G401 (cell line): Measurements from ENCODE around the gene CD19. TPM values are rescaled to one million over a fixed set of nuclear protein-coding genes. Genes with fewer than 3 reads are reported as not detected.

ENCODE experiments used
- total RNA-seq: library from RNA; depleted of rRNA; stranded (reverse); fragments of >200 nt; shearing (Covaris generic); gene quantifications from 2 replicates; pipeline ENCODE4 v1.2.3, GENCODE V29; 2014; rRNA removed

Gene CD19
- total RNA-seq, 1 experiment from 2014 or later = 0.10 TPM

Other genes starting within 250 kb of the CD19 start
- gene EIF3C, start 220.5 kb upstream of the CD19 start, total RNA-seq = 714 and 797 TPM in 2 replicates
- 0.41 TPM in 1 of 2 replicates, not detected in the other for gene NPIPB9, start 180.2 kb upstream of the CD19 start, total RNA-seq
- gene ATXN2L, start 109.0 kb upstream of the CD19 start, total RNA-seq = 44.6 and 55.1 TPM in 2 replicates
- gene TUFM, start 85.6 kb upstream of the CD19 start, total RNA-seq = 98.3 and 136 TPM in 2 replicates
- gene SH2B1, start 68.1 kb upstream of the CD19 start, total RNA-seq = 26.0 and 30.9 TPM in 2 replicates
- gene ATP2A1, start 53.5 kb upstream of the CD19 start, total RNA-seq = 7.8 and 11.1 TPM in 2 replicates
- 22.6 and 34.6 TPM in 2 replicates for gene RABEP2, start 6.7 kb upstream of the CD19 start, total RNA-seq
- gene NFATC2IP, start 19.0 kb downstream of the CD19 start, total RNA-seq = 22.4 and 27.4 TPM in 2 replicates
- 64.4 and 81.8 TPM in 2 replicates for gene SPNS1, start 42.8 kb downstream of the CD19 start, total RNA-seq
- 7.4 TPM in 1 of 2 replicates, not detected in the other for gene LAT, start 53.1 kb downstream of the CD19 start, total RNA-seq